Adipocyte (in vitro differentiated cells): ENCODE results near the gene SLC35B2.

ENCODE experiments used
- DNase-seq: peaks from one replicate; pipeline ENCODE4 v3.0.0-alpha.2; 2015; ENCODE audit warnings: low read depth
- H3K27me3 ChIP-seq: replicated peaks from 2 replicates; pipeline ENCODE4 v1.7.0; 2013; ENCODE audit warnings: mild to moderate bottlenecking, low read length, moderate library complexity; ENCODE audit not compliant: control insufficient read depth, insufficient read depth
- H3K36me3 ChIP-seq: 2 replicates; pipeline ENCODE4 v1.7.0; 2013; ENCODE audit warnings: low read length, mild to moderate bottlenecking, moderate library complexity; ENCODE audit not compliant: control insufficient read depth, insufficient read depth, severe bottlenecking
- H3K4me1 ChIP-seq: 2 replicates; pipeline ENCODE4 v1.7.0; 2013; ENCODE audit warnings: mild to moderate bottlenecking, low read length, moderate library complexity; ENCODE audit not compliant: control insufficient read depth, insufficient read depth
- H3K4me3 ChIP-seq: 2 replicates; pipeline ENCODE4 v1.7.0; 2013; ENCODE audit warnings: mild to moderate bottlenecking, low read length, moderate library complexity
- H3K9ac ChIP-seq: 2 replicates; pipeline ENCODE4 v1.7.0; 2013; ENCODE audit warnings: mild to moderate bottlenecking, low read length, moderate library complexity
- H3K9me3 ChIP-seq: 2 replicates; pipeline ENCODE4 v1.7.0; 2013; ENCODE audit warnings: mild to moderate bottlenecking, low read length, moderate library complexity; ENCODE audit not compliant: control insufficient read depth

SLC35B2 gene

DNA sequence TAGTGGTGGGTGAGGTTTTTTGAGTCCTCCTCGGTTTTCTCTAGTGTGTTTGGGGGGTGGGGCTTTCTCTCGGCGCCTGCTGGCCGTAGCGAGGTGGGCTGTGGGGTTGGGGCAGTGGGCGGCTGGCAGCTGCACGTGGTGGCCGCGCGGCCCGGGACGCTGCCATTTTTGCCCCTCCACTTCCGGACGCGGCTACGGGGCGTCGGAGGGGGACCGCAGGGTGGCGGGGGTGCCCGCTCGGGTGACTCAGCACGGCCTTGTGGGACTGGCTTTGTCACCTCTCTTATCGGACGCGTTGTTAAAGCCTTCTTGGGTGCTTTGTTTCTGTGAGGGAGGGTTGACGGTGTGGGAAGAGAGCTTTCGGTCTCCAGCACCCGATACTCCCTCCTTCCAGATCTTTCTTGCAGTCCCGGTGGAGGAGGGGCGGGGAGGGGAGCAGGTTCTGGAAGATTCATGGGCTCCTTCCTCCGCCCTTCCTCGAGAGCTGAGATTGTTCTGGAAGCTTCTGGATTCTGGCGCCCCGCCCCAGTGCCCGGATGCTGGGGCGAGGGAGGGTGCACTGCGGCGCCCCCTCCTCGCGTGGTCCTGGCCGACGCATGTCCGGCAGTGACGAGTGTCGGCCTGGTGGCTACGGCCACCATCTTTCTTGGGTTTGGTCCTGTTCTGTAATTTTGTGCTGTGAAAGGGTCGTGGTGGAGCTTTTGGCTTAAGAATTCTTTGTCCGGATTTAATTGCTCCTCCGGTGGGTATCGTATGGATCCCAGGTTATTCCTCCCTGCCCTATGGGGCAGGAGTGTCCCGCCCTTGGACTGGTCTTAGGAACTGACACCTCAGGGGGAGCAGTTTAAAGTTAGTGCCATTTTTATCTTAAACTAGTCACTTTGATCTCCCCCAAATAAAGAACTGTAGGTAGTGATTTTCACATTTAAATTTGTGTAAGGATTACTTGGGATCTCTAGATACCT, 9.7 kb downstream of the SLC35B2 start:
- H3K27me3 ChIP-seq: no peaks in the 10 kb centered on the region
- H3K9ac ChIP-seq: peak overlapping the region; percentile 100
- H3K4me1 ChIP-seq: peaks cover 23% of the 10 kb centered on the region
- H3K36me3 ChIP-seq: peaks cover 41% of the 10 kb centered on the region
- peak; percentile 74 for DNase-seq
- no peaks in the 10 kb centered on the region for H3K9me3 ChIP-seq
- peak overlapping the region; percentile 100 for H3K4me3 ChIP-seq

GRCh38 chr6:44246663-44247337, 10.5 kb downstream of the SLC35B2 start, which contains the start of gene HSP90AB1:
Gene HSP90AB1, plus strand, starts transcription at chr6:44247101. Its CDS starts 1,529 bp downstream, at chr6:44248630.
- H3K9ac ChIP-seq: peak within 1 kb of the TSS; percentile 100
- peaks cover 23% of the 10 kb centered on the region for H3K4me1 ChIP-seq
- peak within 1 kb of the TSS; percentile 100 for H3K4me3 ChIP-seq
- H3K36me3 ChIP-seq: peaks cover 32% of the 10 kb centered on the region
- peak; percentile 98 for DNase-seq
- no peaks in the 10 kb centered on the region for H3K27me3 ChIP-seq
- no peaks in the 10 kb centered on the region for H3K9me3 ChIP-seq

- DNase-seq: peak; percentile 89
- peak overlapping the region; percentile 100 for H3K9ac ChIP-seq
- no peaks in the 10 kb centered on the region for H3K27me3 ChIP-seq
- peaks cover 23% of the 10 kb centered on the region for H3K4me1 ChIP-seq
- H3K36me3 ChIP-seq: peaks cover 25% of the 10 kb centered on the region
- H3K4me3 ChIP-seq: peak overlapping the region; percentile 100
- no peaks in the 10 kb centered on the region for H3K9me3 ChIP-seq
Observed at GRCh38 chr6:44245912-44246662, 11.2 kb downstream of the SLC35B2 start.

DNA sequence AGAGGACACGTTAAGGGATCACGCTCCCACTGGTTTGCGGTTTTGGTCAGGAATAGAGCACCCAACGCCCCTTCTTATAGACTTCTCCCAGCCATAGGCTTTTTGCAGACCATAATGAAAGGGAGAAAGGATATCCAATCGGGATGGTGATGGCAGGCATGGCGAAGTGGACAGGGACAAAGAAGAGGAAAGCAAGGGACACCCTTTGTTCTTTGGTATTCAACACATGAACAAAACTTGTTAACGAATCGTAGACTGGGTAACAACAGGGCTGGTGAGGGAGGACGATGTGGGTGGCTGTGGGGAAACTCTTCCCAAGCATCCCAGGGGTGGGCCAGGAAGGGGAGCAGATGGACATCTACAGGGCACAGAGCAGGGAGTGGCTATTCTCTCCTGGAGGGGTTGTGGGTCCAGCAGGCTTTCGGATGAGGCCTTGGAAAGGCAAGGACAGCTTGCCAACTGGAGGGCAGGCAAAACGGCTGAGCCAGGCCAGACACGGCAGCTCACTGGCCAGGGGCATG, 11.9 kb downstream of the SLC35B2 start:
- peak overlapping the region; percentile 100 for H3K4me3 ChIP-seq
- H3K27me3 ChIP-seq: no peaks in the 10 kb centered on the region
- peak overlapping the region; percentile 100 for H3K9ac ChIP-seq
- H3K4me1 ChIP-seq: peaks cover 23% of the 10 kb centered on the region
- no peak for DNase-seq
- H3K9me3 ChIP-seq: no peaks in the 10 kb centered on the region
- H3K36me3 ChIP-seq: peaks cover 19% of the 10 kb centered on the region

DNA sequence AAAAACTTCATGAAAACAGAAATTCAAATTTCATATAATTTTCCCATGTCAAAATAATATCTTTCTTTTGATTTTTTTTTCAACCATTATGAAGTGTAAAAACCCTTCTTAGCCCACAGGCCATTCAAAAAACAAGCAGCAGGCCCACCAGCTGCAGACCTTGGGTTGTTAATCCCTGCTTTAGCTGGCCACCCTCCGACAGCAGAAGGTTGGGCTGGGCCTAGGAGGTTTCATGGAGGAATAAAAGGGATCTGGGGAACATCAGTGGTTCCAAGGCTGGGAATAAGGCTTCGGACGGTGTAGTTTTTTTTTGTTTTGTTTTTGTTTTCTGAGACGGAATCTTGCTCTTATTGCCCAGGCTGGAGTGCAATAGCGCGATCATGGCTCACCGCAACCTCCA, 14.0 kb downstream of the SLC35B2 start:
- H3K9me3 ChIP-seq: no peaks in the 10 kb centered on the region
- peaks cover 12% of the 10 kb centered on the region for H3K4me1 ChIP-seq
- no peak for DNase-seq
- no peaks in the 10 kb centered on the region for H3K36me3 ChIP-seq
- no peak overlapping the region for H3K4me3 ChIP-seq
- H3K27me3 ChIP-seq: no peaks in the 10 kb centered on the region
- H3K9ac ChIP-seq: no peak overlapping the region

GRCh38 chr6:44238687-44239350, 18.5 kb downstream of the SLC35B2 start:
- no peak overlapping the region for H3K9ac ChIP-seq
- no peak overlapping the region for H3K4me3 ChIP-seq
- no peaks in the 10 kb centered on the region for H3K9me3 ChIP-seq
- H3K4me1 ChIP-seq: peaks cover 47% of the 10 kb centered on the region
- DNase-seq: no peak
- H3K27me3 ChIP-seq: no peaks in the 10 kb centered on the region
- peaks cover 4% of the 10 kb centered on the region for H3K36me3 ChIP-seq

- H3K27me3 ChIP-seq: no peaks in the 10 kb centered on the region
- peaks cover 10% of the 10 kb centered on the region for H3K36me3 ChIP-seq
- no peaks in the 10 kb centered on the region for H3K9me3 ChIP-seq
- peaks cover 56% of the 10 kb centered on the region for H3K4me1 ChIP-seq
- H3K9ac ChIP-seq: peak overlapping the region; percentile 68
- H3K4me3 ChIP-seq: peak overlapping the region; percentile 79
- DNase-seq: peak; percentile 94
Observed at GRCh38 chr6:44237813-44238433, 19.4 kb downstream of the SLC35B2 start.

GRCh38 chr6:44237021-44237812, 20.1 kb downstream of the SLC35B2 start:
- Histone ChIP-seq H3K9ac (peak overlapping the region; percentile 68), H3K36me3 (peaks cover 17% of the 10 kb centered on the region), H3K27me3 (no peaks in the 10 kb centered on the region), H3K9me3 (no peaks in the 10 kb centered on the region), H3K4me1 (peaks cover 58% of the 10 kb centered on the region), H3K4me3 (peak overlapping the region; percentile 79)
- peak; percentile 95 for DNase-seq

DNA sequence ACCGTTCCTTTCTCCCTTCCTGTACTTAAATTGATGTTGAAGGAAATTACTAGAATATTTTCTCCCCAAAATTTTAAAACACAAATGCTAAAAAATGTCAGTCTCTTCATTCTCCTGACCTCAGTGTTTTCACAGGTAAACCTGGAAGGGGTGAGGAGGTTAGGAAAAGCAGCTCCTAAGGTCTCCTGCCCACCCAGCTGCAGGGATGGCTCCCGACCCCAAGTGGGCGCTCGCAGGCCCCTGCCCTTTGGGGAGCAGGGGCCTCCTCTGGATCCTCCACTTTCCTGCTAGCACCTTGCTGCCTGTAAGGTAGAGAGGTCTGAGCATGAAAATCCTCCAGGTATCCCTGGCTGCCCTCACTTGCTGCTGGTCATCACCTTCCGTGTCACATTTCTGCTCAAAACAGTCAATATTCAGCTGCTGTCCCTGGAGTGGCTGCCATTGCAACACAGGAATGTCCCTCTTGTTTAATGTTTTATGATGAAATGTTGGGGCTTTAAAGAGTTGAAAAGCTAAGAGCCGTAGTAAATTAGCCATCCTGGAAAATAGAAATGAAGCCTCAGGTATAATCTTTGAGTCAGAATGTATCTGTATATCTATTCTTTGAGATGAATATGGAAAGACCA, 21.3 kb downstream of the SLC35B2 start:
- Histone ChIP-seq H3K9ac (peak overlapping the region; percentile 21), H3K9me3 (no peaks in the 10 kb centered on the region), H3K36me3 (peaks cover 24% of the 10 kb centered on the region), H3K4me3 (no peak overlapping the region), H3K27me3 (no peaks in the 10 kb centered on the region), H3K4me1 (peaks cover 58% of the 10 kb centered on the region)
- no peak for DNase-seq
